IMR-90 (cell line): ENCODE measurements around the gene ADRA2A.

Experiments
- BHLHE40 ChIP-seq: fragments of 150-350 bp; IDR thresholded peaks from 2 replicates; pipeline ENCODE4 v1.6.1; 2016; ENCODE audit warnings: mild to moderate bottlenecking, low read depth, low read length
- FOS ChIP-seq: fragments of 150-350 bp; IDR thresholded peaks from 2 replicates; pipeline ENCODE4 v1.6.1; 2016; ENCODE audit warnings: low read depth, low read length
- MAZ ChIP-seq: IDR thresholded peaks from 2 replicates; pipeline ENCODE4 v1.6.1; 2012; ENCODE audit warnings: low read depth, mild to moderate bottlenecking, low read length, improper control_type of control experiment, moderate library complexity, borderline replicate concordance
- MXI1 ChIP-seq: IDR thresholded peaks from 2 replicates; pipeline ENCODE4 v1.6.1; 2012; ENCODE audit warnings: low read depth, mild to moderate bottlenecking, low read length, moderate library complexity, borderline replicate concordance
- NFE2L2 ChIP-seq: fragments of 150-350 bp; IDR thresholded peaks from 2 replicates; pipeline ENCODE4 v1.6.1; 2016; ENCODE audit warnings: low read depth, mild to moderate bottlenecking, low read length
- POLR2A ChIP-seq: IDR thresholded peaks from 2 replicates; pipeline ENCODE4 v1.6.1; 2012; ENCODE audit warnings: mild to moderate bottlenecking, low read depth, low read length
- RAD21 ChIP-seq: IDR thresholded peaks from 2 replicates; pipeline ENCODE4 v1.6.1; 2012; ENCODE audit warnings: low read length, improper control_type of control experiment
- RCOR1 ChIP-seq: IDR thresholded peaks from 2 replicates; pipeline ENCODE4 v1.6.1; 2012; ENCODE audit warnings: mild to moderate bottlenecking, low read length, improper control_type of control experiment; ENCODE audit not compliant: insufficient replicate concordance
- RFX5 ChIP-seq: IDR thresholded peaks from 2 replicates; pipeline ENCODE4 v1.8.0; 2012; ENCODE audit warnings: low read depth, mild to moderate bottlenecking, low read length, moderate library complexity
- TF ChIP-seq, protein P1 (sequence below): conservative IDR thresholded peaks from 2 replicates; pipeline ENCODE4 v1.5.1; 2012; ENCODE audit warnings: mild to moderate bottlenecking, low read depth, low read length, improper control_type of control experiment
- TF ChIP-seq, protein P2 (sequence below): fragments of 150-350 bp; IDR thresholded peaks from 2 replicates; pipeline ENCODE4 v1.6.1; 2017; ENCODE audit warnings: mild to moderate bottlenecking, antibody characterized with exemption, low read length, low read depth

DNA sequence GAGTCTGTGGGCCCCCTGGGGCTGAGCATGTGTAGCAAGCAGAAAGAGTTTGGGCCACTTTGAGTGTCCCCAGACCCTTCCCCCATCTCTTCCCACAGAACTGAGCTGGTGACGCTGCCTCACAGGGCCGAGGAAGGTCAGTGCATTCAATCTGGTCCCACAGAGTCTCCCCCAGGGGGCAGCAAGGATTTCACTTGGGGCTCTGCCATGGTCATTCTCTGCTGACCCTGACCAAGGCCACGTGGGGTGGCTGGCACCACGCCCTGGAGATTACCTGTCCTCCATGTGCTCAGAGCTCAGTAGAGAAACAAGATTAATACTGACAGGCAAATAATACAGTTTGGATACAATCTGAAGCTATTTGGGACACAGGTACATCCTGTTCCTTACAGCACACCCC is 30.2 kb downstream of the ADRA2A start:
- TF ChIP-seq, protein P1, sequence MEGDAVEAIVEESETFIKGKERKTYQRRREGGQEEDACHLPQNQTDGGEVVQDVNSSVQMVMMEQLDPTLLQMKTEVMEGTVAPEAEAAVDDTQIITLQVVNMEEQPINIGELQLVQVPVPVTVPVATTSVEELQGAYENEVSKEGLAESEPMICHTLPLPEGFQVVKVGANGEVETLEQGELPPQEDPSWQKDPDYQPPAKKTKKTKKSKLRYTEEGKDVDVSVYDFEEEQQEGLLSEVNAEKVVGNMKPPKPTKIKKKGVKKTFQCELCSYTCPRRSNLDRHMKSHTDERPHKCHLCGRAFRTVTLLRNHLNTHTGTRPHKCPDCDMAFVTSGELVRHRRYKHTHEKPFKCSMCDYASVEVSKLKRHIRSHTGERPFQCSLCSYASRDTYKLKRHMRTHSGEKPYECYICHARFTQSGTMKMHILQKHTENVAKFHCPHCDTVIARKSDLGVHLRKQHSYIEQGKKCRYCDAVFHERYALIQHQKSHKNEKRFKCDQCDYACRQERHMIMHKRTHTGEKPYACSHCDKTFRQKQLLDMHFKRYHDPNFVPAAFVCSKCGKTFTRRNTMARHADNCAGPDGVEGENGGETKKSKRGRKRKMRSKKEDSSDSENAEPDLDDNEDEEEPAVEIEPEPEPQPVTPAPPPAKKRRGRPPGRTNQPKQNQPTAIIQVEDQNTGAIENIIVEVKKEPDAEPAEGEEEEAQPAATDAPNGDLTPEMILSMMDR = no peak
- no peak for TF ChIP-seq POLR2A
- TF ChIP-seq MAZ = no peak
- TF ChIP-seq FOS = no peak
- TF ChIP-seq NFE2L2 = no peak
- no peak for TF ChIP-seq MXI1
- TF ChIP-seq, protein P2, sequence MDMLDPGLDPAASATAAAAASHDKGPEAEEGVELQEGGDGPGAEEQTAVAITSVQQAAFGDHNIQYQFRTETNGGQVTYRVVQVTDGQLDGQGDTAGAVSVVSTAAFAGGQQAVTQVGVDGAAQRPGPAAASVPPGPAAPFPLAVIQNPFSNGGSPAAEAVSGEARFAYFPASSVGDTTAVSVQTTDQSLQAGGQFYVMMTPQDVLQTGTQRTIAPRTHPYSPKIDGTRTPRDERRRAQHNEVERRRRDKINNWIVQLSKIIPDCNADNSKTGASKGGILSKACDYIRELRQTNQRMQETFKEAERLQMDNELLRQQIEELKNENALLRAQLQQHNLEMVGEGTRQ = no peak
- TF ChIP-seq RCOR1 = no peak
- no peak for TF ChIP-seq BHLHE40
- TF ChIP-seq RFX5 = no peak
- TF ChIP-seq RAD21 = no peak
